Astrocyte (in vitro differentiated cells and primary cell): ENCODE data around the gene MSL1. TPM values are rescaled to one million over a fixed set of nuclear protein-coding genes. Genes with fewer than 3 reads are reported as not detected.

Source experiments
- DNase-seq: peaks from one replicate; pipeline ENCODE4 v3.0.0-alpha.2; 2010; ENCODE audit warnings: low read depth
- FAIRE-seq: peaks from 2 replicates; lab custom pipeline; 2011; peaks lifted over from hg19 to GRCh38; lab: Jason Lieb, UNC
- H2AFZ ChIP-seq: 2 replicates; pipeline ENCODE4 v1.6.0; 2012; ENCODE audit warnings: low read depth, low read length, inconsistent platforms
- H3K27ac ChIP-seq: 2 replicates; pipeline ENCODE4 v1.5.1; 2011; ENCODE audit warnings: low read depth, low read length, inconsistent platforms
- H3K27me3 ChIP-seq: 2 replicates; pipeline ENCODE4 v1.6.0; 2011; ENCODE audit warnings: low read length, inconsistent platforms; ENCODE audit not compliant: insufficient read depth
- H3K36me3 ChIP-seq: 2 replicates; pipeline ENCODE4 v1.5.1; 2011; ENCODE audit warnings: low read length, inconsistent platforms; ENCODE audit not compliant: insufficient read depth
- H3K4me1 ChIP-seq: 2 replicates; pipeline ENCODE4 v1.5.1; 2011; ENCODE audit warnings: low read length, inconsistent platforms; ENCODE audit not compliant: insufficient read depth
- H3K4me2 ChIP-seq: 2 replicates; pipeline ENCODE4 v1.6.0; 2012; ENCODE audit warnings: low read length, inconsistent platforms
- H3K4me3 ChIP-seq: 2 replicates; pipeline ENCODE4 v1.5.1; 2011; ENCODE audit warnings: low read depth, mild to moderate bottlenecking, low read length, inconsistent platforms; ENCODE audit not compliant: insufficient read depth
- H3K79me2 ChIP-seq: 2 replicates; pipeline ENCODE4 v1.6.0; 2012; ENCODE audit warnings: mild to moderate bottlenecking, low read length, inconsistent platforms; ENCODE audit not compliant: insufficient read depth
- H3K9ac ChIP-seq: 2 replicates; pipeline ENCODE4 v1.6.0; 2012; ENCODE audit warnings: mild to moderate bottlenecking, low read length, inconsistent platforms
- H3K9me3 ChIP-seq: 2 replicates; pipeline ENCODE4 v1.5.1; 2012; ENCODE audit warnings: low read depth, mild to moderate bottlenecking, low read length, inconsistent platforms; ENCODE audit not compliant: insufficient read depth
- H4K20me1 ChIP-seq: 2 replicates; pipeline ENCODE4 v1.6.0; 2012; ENCODE audit warnings: low read length, inconsistent platforms; ENCODE audit not compliant: insufficient read depth
- H3K27ac Mint-ChIP-seq: one replicate; pipeline ENCODE4 v1.8.0; 2021; ENCODE audit warnings: mild to moderate bottlenecking, mixed read lengths; ENCODE audit not compliant: unreplicated experiment
- H3K27me3 Mint-ChIP-seq: one replicate; pipeline ENCODE4 v1.8.0; 2021; ENCODE audit warnings: low read depth, mixed read lengths; ENCODE audit not compliant: unreplicated experiment
- H3K36me3 Mint-ChIP-seq: one replicate; pipeline ENCODE4 v1.8.0; 2021; ENCODE audit warnings: low read depth, mixed read lengths; ENCODE audit not compliant: unreplicated experiment
- H3K4me1 Mint-ChIP-seq: one replicate; pipeline ENCODE4 v1.8.0; 2021; ENCODE audit warnings: low read depth, mixed read lengths; ENCODE audit not compliant: unreplicated experiment
- H3K4me3 Mint-ChIP-seq: one replicate; pipeline ENCODE4 v1.8.0; 2021; ENCODE audit warnings: mild to moderate bottlenecking, moderate library complexity, mixed read lengths; ENCODE audit not compliant: unreplicated experiment
- H3K9me3 Mint-ChIP-seq: one replicate; pipeline ENCODE4 v1.8.0; 2021; ENCODE audit warnings: mild to moderate bottlenecking, mixed read lengths; ENCODE audit not compliant: unreplicated experiment
- CTCF ChIP-seq: IDR thresholded peaks from 2 replicates; pipeline ENCODE4 v1.5.1; 2011; ENCODE audit warnings: low read depth, mild to moderate bottlenecking, inconsistent platforms, low read length, moderate library complexity; ENCODE audit not compliant: insufficient read depth
- EZH2 ChIP-seq: IDR thresholded peaks from 2 replicates; pipeline ENCODE4 v1.6.1; 2012; ENCODE audit warnings: mild to moderate bottlenecking, low read length, inconsistent platforms; ENCODE audit not compliant: insufficient read depth
- total RNA-seq: library from RNA; stranded (reverse); gene quantifications from 2 replicates; pipeline ENCODE4 v1.2.1, GENCODE V29; 2021

Gene MSL1
- total RNA-seq, 1 donor from 2014 or later = 81.9 TPM

- H3K27me3 ChIP-seq = no peaks in the 10 kb centered on the region
- H3K4me1 Mint-ChIP-seq = peaks cover 21% of the 10 kb centered on the region
- DNase-seq (no peak), FAIRE-seq (no peak)
- peaks cover 7% of the 10 kb centered on the region for H3K36me3 Mint-ChIP-seq
- no peaks in the 10 kb centered on the region for H3K36me3 ChIP-seq
- H4K20me1 ChIP-seq = peaks cover 29% of the 10 kb centered on the region
- H3K9me3 Mint-ChIP-seq = peaks cover 1% of the 10 kb centered on the region
- peaks cover 16% of the 10 kb centered on the region for H3K4me1 ChIP-seq
- H3K27ac ChIP-seq = no peak overlapping the region
- no peaks in the 10 kb centered on the region for H3K79me2 ChIP-seq
- H3K9me3 ChIP-seq = no peaks in the 10 kb centered on the region
- H3K4me3 ChIP-seq = no peak overlapping the region
- no peak overlapping the region for H3K4me2 ChIP-seq
- no peak overlapping the region for H3K9ac ChIP-seq
- TF ChIP-seq EZH2 (no peak), CTCF (no peak)
- H3K27me3 Mint-ChIP-seq = no peaks in the 10 kb centered on the region
- H3K4me3 Mint-ChIP-seq = no peak overlapping the region
- H2AFZ ChIP-seq = no peak overlapping the region
- H3K27ac Mint-ChIP-seq = no peak overlapping the region
Measured at GRCh38 chr17:40076591-40076990, 45.2 kb upstream of the MSL1 start.

- Histone ChIP-seq H2AFZ (no peak overlapping the region), H4K20me1 (peaks cover 17% of the 10 kb centered on the region), H3K9ac (no peak overlapping the region), H3K4me2 (no peak overlapping the region), H3K9me3 (no peaks in the 10 kb centered on the region), H3K4me3 (no peak overlapping the region), H3K4me1 (peaks cover 7% of the 10 kb centered on the region), H3K27me3 (no peaks in the 10 kb centered on the region), H3K27ac (no peak overlapping the region), H3K36me3 (peaks cover 1% of the 10 kb centered on the region), H3K79me2 (no peaks in the 10 kb centered on the region)
- FAIRE-seq (no peak), DNase-seq (no peak)
- Mint-ChIP-seq H3K4me1 (peaks cover 14% of the 10 kb centered on the region), H3K36me3 (peaks cover 14% of the 10 kb centered on the region), H3K27me3 (no peaks in the 10 kb centered on the region), H3K27ac (no peak overlapping the region), H3K4me3 (no peak overlapping the region), H3K9me3 (no peaks in the 10 kb centered on the region)
- no peak for TF ChIP-seq EZH2
- TF ChIP-seq CTCF = no peak
Measured at GRCh38 chr17:40079545-40079944, 42.2 kb upstream of the MSL1 start.

- DNase-seq = no peak
- H3K79me2 ChIP-seq = no peaks in the 10 kb centered on the region
- no peak overlapping the region for H3K4me3 ChIP-seq
- no peaks in the 10 kb centered on the region for H3K4me1 ChIP-seq
- H3K9me3 ChIP-seq = no peaks in the 10 kb centered on the region
- H3K36me3 ChIP-seq = peaks cover 12% of the 10 kb centered on the region
- no peak for FAIRE-seq
- no peak overlapping the region for H3K27ac ChIP-seq
- no peak overlapping the region for H3K9ac ChIP-seq
- no peak overlapping the region for H3K4me2 ChIP-seq
- no peaks in the 10 kb centered on the region for H3K27me3 ChIP-seq
- Mint-ChIP-seq H3K36me3 (peaks cover 19% of the 10 kb centered on the region), H3K27me3 (no peaks in the 10 kb centered on the region), H3K4me3 (no peak overlapping the region), H3K27ac (no peak overlapping the region), H3K4me1 (no peaks in the 10 kb centered on the region), H3K9me3 (no peaks in the 10 kb centered on the region)
- H2AFZ ChIP-seq = no peak overlapping the region
- peaks cover 2% of the 10 kb centered on the region for H4K20me1 ChIP-seq
- no peak for TF ChIP-seq EZH2
- TF ChIP-seq CTCF = no peak
Measured at GRCh38 chr17:40084477-40084876, 37.3 kb upstream of the MSL1 start.
